Right atrium auricular region (tissue), 2 donors: ENCODE data around the gene TTC39C. TPM values are rescaled to one million over a fixed set of nuclear protein-coding genes. Genes with fewer than 3 reads are reported as not detected.

ENCODE experiments used
- DNase-seq: peaks from one replicate; pipeline ENCODE4 v3.0.0-alpha.2; 2019; ENCODE audit warnings: low spot score
- H3K27ac ChIP-seq, 2 donors: fragments of 200-600 bp; sonication (generic); 1 replicate in 1 of 2; 2 replicates in 1 of 2; pipeline ENCODE4 v1.5.1; 2016 to 2019
- H3K27me3 ChIP-seq, 2 donors: fragments of 200-600 bp; sonication (generic); one replicate each; pipeline versions ENCODE4 v1.5.1 to v1.6.0; 2017 to 2019
- H3K36me3 ChIP-seq: fragments of 200-600 bp; sonication (generic); one replicate; pipeline ENCODE4 v1.5.1; 2016
- H3K4me1 ChIP-seq, 2 donors: fragments of 200-600 bp; sonication (generic); one replicate each; pipeline versions ENCODE4 v1.5.1 to v1.6.0; 2017 to 2019
- H3K4me3 ChIP-seq, 2 donors: fragments of 200-600 bp; sonication (generic); 1 replicate in 1 of 2; 2 replicates in 1 of 2; pipeline ENCODE4 v1.5.1; 2017 to 2019; ENCODE audit warnings: mild to moderate bottlenecking in 1 of 2, moderate library complexity in 1 of 2
- H3K9me3 ChIP-seq, 2 donors: fragments of 200-600 bp; sonication (generic); one replicate each; pipeline ENCODE4 v1.5.1; 2019
- CTCF ChIP-seq, 2 donors: fragments of 200-600 bp; sonication (generic); IDR thresholded peaks; one replicate each; pipeline ENCODE4 v1.5.1; 2019; ENCODE audit warnings: antibody characterized with exemption in 2 of 2
- total RNA-seq, 2 donors: library from RNA; depleted of rRNA; stranded (reverse); fragments of >200 nt; gene quantifications; one replicate each; pipeline ENCODE4 v1.1.0, GENCODE V29; 2016

The TTC39C gene
- total RNA-seq, 2 donors from 2014 or later: 4.2 to 10.3 TPM

- no peak for TF ChIP-seq CTCF (IDR thresholded peaks at IDR 0.05)
- H3K27me3 ChIP-seq: no peaks in the 10 kb centered on the region
Observed at GRCh38 chr18:24160086-24160485, 145.5 kb downstream of the TTC39C start.

GRCh38 chr18:24161304-24161703, 146.8 kb downstream of the TTC39C start:
- no peak overlapping the region for H3K4me3 ChIP-seq
- no peak overlapping the region for H3K27ac ChIP-seq
- no peaks in the 10 kb centered on the region for H3K9me3 ChIP-seq
- no peak for TF ChIP-seq CTCF (IDR thresholded peaks at IDR 0.05)
- no peaks in the 10 kb centered on the region for H3K27me3 ChIP-seq
- no peaks in the 10 kb centered on the region for H3K4me1 ChIP-seq
- H3K36me3 ChIP-seq: peaks cover 82% of the 10 kb centered on the region
- no peak for DNase-seq

More at GRCh38 chr18:24160086-24160485, 145.5 kb downstream of the TTC39C start:
- no peak for DNase-seq
- Histone ChIP-seq H3K36me3 (peaks cover 76% of the 10 kb centered on the region), H3K4me1 (no peaks in the 10 kb centered on the region), H3K27ac (no peak overlapping the region), H3K4me3 (no peak overlapping the region), H3K9me3 (no peaks in the 10 kb centered on the region)

GRCh38 chr18:24168496-24168895, 153.9 kb downstream of the TTC39C start:
- Histone ChIP-seq H3K9me3 (no peaks in the 10 kb centered on the region), H3K27me3 (no peaks in the 10 kb centered on the region), H3K36me3 (peaks cover 57% of the 10 kb centered on the region), H3K4me3 (no peak overlapping the region), H3K27ac (no peak overlapping the region), H3K4me1 (no peaks in the 10 kb centered on the region)
- DNase-seq: no peak
- no peak for TF ChIP-seq CTCF (IDR thresholded peaks at IDR 0.05)

- Histone ChIP-seq H3K9me3 (no peaks in the 10 kb centered on the region), H3K4me3 (no peak overlapping the region), H3K27me3 (no peaks in the 10 kb centered on the region), H3K4me1 (no peaks in the 10 kb centered on the region), H3K27ac (no peak overlapping the region), H3K36me3 (peaks cover 50% of the 10 kb centered on the region)
- DNase-seq: no peak
- no peak for TF ChIP-seq CTCF (IDR thresholded peaks at IDR 0.05)
Observed at GRCh38 chr18:24170360-24170759, 155.8 kb downstream of the TTC39C start.

- Histone ChIP-seq H3K4me1 (peaks cover 0 to 10% of the 10 kb centered on the region in 2 donors), H3K27me3 (no peaks in the 10 kb centered on the region), H3K27ac (no peak overlapping the region), H3K9me3 (no peaks in the 10 kb centered on the region), H3K4me3 (no peak overlapping the region), H3K36me3 (peaks cover 28% of the 10 kb centered on the region)
- DNase-seq: no peak
- TF ChIP-seq CTCF (IDR thresholded peaks at IDR 0.05): no peak
Observed at GRCh38 chr18:24173997-24174396, 159.4 kb downstream of the TTC39C start.

- H3K4me3 ChIP-seq: no peak overlapping the region
- H3K36me3 ChIP-seq: peaks cover 20% of the 10 kb centered on the region
- peaks cover 0 to 10% of the 10 kb centered on the region in 2 donors for H3K4me1 ChIP-seq
- no peak overlapping the region for H3K27ac ChIP-seq
- H3K27me3 ChIP-seq: no peaks in the 10 kb centered on the region
- H3K9me3 ChIP-seq: no peaks in the 10 kb centered on the region
- no peak for DNase-seq
- peak; percentile 46 to 78 for TF ChIP-seq CTCF (IDR thresholded peaks at IDR 0.05)
Observed at GRCh38 chr18:24176727-24177416, 162.3 kb downstream of the TTC39C start.
